ENCODE data around the gene HACD2.

The HACD2 gene

DNA sequence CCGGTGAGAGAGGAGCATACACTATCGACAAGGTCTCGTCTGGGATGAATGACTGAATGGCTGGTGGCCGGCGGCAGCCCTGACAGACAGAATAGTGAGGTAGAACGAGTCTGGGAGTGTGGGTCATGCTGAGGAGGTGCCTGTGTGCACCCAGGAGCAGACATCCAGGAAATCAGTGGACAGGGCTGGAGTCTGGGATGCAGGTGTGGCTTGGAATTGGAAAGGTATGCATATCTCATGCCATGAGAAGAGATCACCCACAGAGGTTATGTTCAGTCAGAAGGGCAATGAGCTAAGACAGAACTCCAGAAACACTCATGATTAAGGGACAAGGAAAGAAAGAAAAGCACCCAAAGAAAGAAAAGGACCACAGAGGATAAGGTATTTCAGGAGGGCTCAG lies 20.8 kb downstream of the HACD2 start:
- no peak for DNase-seq

DNA sequence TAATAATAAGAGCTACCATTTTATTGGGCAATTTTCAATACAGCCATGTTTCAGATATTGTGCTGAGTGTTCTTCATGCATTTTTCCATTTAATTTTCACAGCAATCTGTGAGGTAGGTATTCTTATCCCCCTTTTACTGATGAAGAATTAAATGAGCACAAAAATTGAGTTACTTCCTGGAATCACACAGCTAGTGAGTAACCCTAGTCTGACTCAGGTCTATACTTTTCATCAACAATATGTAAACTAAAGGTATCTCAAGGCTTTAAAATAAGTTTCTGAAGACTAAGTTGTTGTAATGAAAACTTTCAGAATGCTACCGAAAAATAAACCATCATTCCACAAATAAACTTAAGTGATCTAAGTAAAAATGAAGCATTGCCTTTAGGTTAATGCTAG lies 22.3 kb downstream of the HACD2 start:
- DNase-seq, result no peak

DNA sequence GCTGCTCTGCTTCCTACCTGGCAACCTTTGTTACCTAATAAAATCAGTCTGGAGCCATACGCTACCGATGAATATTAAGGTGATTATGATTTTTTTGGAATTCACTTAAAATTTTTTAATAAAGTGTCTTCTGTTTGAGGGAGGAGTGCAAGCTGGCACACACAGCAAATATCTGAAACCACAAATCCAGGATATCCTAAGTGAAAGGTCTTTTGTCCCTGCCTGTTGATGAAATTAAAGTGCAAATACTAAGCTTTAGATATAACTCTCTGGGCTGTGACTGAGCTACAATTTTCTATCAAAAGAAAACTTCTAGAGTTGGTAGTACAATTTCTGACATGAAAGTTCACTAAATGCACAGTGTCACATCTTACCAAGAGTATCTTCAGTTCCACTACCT lies 23.7 kb downstream of the HACD2 start:
- no peak for DNase-seq

DNA sequence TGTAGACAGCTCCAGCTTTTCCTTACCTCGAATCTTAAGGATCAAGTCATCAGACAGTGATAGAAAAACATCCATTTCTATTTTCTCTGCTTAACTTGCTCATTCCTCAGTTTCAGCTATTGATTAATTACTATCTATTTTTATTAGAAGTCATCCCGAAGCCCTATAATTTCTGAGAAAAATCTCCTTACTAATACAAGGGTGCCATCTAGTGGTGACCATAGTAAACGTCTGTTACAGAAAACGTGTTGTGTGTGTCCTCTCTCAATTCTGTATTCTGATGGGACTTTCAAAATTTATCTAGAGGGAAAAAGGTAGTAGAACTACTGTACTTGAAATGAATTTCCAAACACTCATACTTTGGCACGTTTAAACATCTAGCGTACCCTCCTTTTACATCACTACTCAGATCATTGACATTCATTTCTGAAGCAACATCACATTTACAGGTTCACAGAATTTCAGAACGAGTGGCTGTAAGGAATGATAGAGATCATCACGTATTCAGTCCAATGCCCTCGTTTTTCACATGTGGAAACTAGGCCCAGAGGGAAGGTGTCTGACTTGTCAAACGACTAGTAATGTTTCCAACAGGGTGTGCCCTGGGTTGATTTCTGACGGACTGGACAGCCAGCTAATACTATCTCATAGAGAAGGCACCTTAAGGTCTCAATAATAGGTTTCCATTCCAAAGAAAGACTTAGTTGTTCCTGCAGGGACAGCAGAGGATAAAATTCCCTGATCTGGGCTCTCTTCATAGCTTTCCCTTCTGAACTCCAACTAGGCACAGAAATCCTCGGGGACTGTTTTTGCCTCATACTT lies 25.6 kb downstream of the HACD2 start:
- DNase-seq, result no peak

DNA sequence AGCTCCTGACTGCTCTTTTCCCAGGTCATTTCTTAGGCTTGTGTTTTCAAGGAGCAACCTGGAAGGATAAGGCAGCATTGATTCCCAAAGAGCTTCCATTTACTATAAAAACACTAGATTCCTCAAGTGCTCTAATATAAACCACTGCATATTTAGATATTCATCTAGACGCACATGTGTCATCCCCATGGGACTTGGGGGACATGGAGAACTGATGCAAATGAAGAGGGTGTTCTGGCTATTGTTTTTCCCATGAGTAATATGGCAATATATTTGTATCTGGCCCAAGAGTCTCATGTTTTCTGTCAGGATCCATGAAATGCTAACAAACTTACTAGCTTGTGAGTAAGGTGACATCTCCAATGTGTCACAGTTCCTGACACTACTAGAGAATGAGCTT lies 31.3 kb downstream of the HACD2 start:
- no peak for DNase-seq

DNA sequence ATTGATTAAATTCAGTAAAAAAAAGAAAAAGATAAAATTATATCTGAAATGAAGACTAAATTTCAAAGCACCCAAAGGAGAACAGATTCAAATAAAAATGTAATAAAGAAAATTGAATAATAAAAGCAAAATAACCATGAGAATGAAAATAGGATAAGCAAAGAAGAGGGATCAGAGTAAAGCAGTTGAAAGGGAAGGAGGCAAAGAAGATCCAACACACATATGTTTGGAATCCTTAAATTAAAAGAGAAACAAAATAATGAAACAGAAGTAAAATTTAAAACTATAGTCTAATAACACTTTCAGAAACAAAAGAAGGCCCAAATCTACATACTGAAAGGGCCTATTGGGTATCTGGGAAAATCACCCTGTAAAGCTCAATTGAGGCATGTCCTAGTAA lies 32.1 kb downstream of the HACD2 start:
- no peak for DNase-seq

DNA sequence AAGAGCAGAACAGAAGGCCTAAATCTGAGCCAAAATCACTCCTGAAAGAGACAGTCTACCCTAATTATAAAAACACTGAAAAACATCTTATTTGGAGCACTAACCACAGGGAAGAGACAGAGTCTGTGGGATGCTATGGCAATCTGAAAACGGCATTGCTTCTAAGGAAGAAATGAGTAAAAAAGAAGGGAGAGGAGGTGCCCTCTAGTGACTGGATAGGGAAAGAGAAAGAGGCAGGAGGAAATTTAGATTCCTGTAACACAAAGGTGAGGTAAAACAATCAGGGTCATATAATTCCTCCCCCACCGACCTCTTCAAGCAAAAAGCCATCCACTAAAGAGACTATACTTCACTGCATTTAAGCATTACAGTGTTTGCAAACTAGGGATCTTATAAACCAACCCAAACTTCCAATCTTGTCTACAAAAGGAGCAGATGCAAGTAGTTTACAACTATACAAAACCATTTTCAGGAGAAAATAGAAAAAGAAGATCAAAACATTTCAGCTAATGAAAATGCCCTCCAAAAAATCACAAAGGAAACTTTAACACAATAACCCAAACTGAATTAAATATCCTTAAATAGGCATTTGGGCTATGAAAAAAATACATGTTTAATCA lies 32.6 kb downstream of the HACD2 start:
- DNase-seq, result no peak

DNA sequence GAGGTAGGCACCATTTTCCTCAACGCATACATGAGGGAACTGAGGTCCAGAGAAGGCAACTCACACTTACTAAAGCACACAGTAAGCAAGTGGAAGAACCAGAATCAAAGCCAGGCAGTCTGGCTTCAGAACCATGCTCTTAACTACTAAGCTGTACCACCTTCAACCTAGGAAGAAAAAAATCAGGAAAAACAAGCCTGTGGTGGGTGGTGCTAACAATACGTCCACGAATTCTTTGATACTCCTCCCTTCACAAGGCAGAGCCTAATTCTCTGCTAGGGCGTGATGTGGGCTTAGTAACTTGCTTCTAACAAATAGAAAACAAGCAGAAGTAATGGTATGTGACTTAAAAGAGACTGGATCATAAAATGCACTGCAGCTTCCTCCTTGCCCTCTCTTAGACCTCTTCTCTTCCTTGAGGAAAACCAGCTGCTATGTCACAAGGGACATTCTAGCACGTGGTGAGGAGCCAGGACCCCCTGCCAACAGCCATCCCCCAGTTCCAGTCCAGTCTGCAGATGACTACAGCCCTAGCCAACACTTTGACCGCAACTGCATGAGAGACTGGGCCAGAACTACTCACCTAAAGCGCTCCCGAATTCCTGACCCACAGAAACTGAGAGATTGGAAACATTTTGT lies 36.9 kb downstream of the HACD2 start:
- no peak for DNase-seq

DNA sequence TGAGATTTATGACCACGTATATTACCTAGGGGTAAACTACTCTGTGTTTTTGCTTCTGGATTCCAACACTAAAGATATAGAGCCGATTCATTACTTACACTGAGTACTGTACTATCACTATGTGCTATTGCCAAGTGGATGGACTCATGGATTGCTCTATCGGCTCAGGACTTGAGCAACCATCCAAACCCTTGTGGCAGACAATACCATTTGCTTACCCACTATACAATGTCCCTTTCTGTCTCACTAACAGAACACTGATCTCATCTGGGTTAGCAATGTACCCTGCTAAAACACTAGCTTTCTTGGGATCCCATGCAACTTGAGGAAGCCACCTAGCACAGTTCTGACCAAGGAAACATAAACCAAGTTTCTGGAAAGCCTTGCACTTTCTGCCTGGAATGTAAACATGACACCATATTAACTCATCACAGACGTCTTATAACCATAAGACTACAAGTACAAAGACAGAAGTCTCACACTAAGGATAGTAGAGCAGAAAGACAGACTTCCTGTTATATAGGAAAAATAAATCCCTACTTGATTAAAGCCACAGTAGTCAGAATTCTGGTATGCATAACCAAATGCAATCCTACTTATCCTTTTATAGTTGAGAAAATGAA lies 38.6 kb downstream of the HACD2 start:
- no peak for DNase-seq

DNA sequence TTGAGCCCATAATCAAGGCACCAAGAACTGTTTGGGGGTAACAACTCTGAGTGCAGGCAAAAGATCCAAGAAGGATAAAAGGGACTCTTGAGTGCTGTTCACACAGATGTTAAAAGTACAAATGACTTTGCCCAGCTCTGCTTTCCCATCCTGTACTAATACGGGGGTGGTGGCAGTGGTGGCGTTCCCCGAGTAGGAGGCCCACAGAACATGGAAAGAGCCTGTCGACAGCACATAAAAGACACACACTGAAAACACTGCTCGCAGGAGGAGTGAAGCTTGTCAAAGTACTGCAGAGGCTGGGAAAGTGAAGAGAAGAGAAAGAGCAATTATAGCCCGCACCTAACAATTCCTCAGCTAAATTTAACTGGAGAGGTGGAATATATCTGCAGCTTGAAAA lies 40.9 kb downstream of the HACD2 start:
- DNase-seq, result no peak

DNA sequence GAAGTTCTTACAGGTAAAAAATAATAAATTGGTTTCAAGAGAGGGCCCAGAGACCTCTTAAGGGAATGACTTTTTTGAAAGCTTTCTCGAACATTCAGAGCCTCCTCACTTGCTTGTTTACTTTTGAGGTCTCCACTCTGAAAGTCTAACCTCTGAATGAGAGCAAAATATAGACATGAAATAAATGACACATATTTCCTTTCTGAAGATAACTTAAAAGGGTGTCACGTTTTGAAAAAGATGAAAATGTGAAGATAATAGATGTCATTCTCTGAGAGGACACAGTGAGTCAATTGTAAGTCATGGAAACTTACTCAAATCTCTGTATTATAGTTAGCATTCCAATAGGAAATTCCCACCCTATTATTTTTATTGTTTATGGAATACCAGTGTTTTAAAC lies 44.6 kb downstream of the HACD2 start:
- DNase-seq, result no peak

DNA sequence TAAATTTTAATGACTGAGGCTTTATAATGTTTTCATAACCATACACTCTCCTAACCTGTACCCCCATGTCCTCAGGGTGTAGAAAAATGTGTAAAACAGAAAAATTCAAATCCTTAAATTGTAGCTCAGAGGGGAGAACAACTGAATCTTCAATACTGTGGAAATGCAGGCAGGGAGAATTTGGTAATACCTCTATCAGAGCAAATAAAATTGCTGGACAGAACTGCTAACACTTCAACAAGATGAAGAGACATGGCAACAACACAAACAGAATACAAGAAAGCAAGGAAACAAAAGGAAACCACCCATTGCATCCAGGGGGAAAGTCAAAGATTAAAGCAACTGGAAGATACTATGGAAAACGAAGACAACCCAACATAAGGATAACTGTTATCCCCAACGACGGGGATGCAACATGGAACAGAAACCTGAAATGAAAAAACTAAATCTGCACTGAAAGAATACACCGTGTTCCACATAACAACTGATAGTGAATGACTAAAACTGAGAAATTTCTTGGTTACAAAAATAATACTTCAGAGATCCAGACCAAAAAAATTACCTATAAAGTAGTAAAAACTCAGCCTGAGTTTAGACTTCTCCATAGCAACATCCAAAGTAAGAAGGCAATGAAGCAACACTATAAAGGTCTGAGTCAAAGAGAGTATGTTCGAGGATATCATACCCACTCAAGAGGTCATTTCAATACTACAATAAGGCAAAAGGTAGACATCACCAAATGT lies 48.5 kb downstream of the HACD2 start:
- DNase-seq, result no peak

DNA sequence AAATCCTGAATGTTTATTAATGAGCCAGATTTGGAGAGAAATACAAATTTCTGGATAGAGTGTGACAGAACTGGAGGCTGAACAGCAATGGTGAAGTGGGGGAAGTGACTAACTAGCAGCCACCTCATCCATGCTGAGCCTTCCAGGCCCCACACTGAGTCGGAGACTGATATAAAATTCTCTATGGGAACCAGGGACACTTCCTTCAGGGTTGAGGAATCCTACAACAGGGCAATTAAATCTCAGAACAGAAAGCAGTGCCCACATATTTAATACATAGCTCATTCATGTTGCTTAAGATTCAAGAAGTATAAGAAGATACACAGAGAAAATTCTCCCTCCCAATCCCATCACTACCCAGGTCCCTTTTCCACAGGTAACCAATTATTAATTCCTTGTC lies 49.3 kb downstream of the HACD2 start:
- no peak for DNase-seq

DNA sequence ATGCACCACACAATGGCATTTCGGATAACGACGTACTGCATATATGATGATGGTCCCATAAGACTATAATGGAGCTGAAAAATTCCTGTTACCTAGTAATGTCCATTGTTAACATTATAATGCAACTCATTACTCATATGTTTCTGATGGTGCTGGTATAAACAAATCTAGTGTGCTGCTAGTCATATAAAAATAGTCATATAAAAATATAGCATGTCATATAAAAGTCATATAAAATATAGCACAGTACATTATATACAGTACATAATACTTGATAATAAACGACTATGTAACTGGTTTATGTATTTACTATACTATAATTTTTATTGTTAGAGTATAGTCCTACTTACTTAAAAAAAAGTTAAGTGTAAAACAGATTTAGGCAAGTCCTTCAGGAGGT lies 50.6 kb downstream of the HACD2 start:
- no peak for DNase-seq

DNA sequence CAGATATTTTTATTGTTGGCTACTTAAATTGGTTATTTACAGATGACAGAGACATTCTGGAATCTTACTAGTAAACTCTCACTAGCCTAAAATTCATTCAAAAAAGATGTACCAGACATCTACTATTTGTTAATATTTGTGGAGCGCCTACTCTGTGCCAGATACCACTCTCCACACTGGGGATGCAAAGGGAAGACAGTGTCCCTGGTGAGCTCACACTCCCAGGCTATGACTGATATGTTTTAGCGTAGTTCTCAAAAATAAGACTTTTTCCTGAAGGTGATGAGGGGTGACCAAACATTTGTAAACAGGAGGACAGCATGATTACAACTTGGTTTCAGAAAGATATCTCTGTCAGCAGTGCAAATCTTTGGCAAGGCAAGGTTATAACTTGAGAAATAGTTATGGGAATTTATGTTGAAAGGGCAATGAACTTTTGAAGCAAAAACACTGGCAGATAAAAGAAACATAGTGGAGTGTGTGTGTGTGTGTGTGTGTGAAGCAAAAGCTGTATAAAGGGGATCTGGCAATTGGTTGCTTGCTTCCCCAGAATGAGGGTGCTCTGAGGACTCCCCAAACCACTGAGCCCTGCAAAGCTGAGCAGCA lies 51.2 kb downstream of the HACD2 start:
- DNase-seq, result no peak

DNA sequence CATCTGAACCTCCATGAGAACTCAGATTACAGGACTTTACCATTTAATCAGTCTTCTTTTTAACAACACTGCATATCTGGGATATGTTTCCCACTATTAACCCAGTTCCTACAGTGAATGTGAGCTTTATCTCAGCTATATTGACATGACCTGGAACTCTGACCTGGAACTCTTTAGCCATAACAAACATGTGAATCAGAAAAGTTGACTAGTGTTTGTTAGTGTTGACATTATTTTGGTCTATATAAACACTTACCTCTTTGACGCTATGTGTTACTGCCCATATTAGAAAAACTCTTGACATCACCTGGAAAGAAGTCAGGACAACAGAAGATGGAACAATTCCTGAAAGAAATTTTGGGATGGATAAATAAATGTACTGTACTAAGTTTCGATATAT lies 56.7 kb downstream of the HACD2 start:
- no peak for DNase-seq

DNA sequence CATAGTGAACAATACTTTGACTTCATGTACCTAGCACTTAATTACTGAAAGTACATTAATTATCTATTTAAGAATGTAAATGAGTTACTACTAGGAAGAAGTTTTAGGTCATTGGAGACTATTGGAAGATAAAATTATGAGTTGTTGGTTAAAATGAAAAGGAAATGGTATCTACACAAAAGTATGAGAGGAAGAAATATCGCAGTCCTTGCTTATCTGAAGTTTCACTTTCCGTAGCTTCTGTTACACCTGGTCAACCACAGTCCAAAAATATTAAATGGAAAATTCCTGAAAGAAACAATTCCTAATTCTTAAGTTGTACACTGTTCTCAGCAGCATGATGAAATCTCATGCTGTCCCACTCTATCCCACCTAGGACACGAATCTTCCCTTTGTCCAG lies 57.8 kb downstream of the HACD2 start:
- DNase-seq, result no peak

DNA sequence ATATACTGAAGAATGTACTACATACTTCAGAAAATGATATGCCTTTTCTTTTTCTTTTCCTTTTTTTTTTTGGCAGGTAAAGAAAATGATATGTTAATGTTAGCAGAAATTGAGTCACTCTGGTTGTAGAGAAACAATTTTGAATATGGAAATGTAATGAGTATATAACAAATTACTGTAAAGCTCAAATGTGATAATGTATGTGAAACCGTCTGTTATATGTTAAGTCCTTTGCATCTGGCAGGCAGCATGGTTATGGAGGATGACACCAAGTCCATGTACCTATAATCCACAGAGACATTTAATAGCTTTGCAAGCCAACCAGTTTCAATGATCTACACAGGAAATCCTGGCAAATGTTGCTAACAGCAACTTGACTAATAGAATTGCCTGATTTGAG lies 58.4 kb downstream of the HACD2 start:
- no peak for DNase-seq

DNA sequence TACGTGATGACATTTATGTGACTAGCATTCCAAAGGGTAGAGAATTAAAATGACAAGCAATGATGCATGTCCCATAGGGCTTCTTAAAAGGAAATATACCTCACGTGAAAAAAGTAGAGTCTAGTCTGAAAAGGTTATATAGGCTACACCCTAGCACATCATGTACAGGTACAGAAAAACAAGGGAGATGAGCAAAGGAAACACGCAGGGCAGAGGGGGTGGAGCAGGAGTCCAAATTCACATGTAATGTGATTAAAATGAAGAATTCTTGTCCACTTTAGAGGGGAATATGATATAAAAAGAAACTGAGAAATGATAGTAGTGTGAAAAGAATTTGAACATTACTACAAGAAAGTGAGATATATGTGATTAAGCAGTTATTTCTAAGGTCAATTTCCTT lies 59.4 kb downstream of the HACD2 start:
- DNase-seq, result no peak

DNA sequence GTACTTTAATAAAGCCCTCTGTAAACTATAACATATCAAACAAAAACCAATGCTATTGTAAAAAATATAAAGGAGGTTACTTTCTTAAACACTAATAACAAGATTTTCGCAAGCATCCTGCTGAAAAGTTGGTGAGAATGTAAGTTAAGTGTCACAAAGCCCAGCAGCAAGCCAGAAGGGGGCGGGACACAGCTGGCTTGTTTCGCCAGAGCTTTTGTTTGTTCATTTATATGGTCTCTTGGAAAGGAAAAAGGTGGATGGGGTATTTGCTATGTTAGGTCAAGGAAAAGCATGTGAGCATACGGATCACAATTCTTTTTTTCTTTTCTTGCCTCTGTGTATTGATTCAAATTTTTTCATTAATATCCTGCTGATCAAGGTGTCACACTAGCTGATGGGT lies 59.9 kb downstream of the HACD2 start:
- no peak for DNase-seq

DNA sequence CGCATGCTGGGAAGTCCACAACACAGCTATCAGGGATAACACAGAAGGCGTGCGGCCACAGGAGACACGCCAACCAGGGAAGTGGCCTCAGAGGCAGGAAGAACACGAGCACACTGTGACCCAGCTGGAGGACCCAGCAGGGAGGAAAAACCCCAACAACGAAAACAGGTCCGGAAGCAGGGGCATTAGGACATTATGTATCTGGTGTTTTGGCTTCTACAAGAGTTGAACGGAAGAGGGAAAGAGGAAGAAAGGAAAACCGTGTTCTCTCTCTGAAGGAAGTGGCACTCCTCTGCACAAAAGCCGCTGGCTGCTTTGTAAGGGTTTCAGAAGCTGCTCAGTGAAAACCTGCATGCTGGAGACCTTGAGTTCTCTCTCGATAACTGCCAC lies 61.8 kb downstream of the HACD2 start:
- no peak for DNase-seq

DNA sequence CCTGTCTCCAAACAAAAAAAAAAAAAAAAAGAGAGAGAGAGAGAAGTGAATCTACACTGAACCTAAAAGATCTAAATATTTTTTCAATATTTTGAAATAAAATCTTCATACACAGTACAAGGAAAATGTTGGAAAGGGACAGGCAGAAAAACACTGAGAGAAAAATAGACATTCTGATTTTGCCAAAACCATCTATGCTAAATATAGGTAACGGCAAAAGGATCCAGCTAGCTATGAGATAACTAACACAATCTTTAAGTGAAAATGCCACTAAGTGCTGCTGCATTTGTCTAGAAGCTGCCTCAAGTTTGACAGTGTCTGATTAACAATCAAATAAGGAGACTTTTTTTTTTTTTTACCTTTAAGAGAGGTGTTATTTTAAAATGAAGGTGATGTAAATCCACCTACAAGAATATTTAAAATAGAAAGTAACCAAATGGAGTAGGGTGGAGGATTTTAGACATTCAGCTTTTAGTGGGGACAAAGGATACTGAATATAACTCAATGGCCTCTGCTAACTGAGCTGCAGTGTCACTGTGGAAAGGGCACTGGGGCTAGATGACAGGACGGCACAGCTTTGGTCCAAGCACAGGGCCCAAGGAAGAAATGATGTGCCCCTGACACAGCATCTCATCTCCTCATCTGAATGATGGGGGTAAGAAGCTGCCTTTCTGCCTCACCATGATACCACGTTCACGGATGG lies 62.4 kb downstream of the HACD2 start:
- no peak for DNase-seq

Data from activated effector memory CD4-positive, alpha-beta T cell treated with Interleukin-2 at 50 U/mL for 16 hours (primary cell).